Neural cell (in vitro differentiated cells): ENCODE results near the gene LMLN.

Experiments
- CTCF ChIP-seq: fragments of 450-650 bp; IDR thresholded peaks from 2 replicates; pipeline ENCODE4 v1.5.1; 2014; ENCODE audit warnings: antibody characterized with exemption, mild to moderate bottlenecking, moderate library complexity; ENCODE audit not compliant: poor library complexity, severe bottlenecking
- EP300 ChIP-seq: fragments of 450-650 bp; conservative IDR thresholded peaks from 2 replicates; pipeline ENCODE4 v1.6.1; 2014; ENCODE audit warnings: antibody characterized with exemption, mild to moderate bottlenecking, moderate library complexity; ENCODE audit not compliant: poor library complexity, severe bottlenecking
- EZH2 ChIP-seq: fragments of 200-600, 300-800 bp; shearing (Covaris generic), sonication (generic); IDR thresholded peaks from 2 replicates; pipeline ENCODE4 v1.6.1; 2014; ENCODE audit warnings: antibody characterized with exemption, low read length, borderline replicate concordance, mild to moderate bottlenecking; ENCODE audit not compliant: insufficient read depth, poor library complexity, severe bottlenecking
- POLR2AphosphoS5 ChIP-seq: IDR thresholded peaks from 2 replicates; pipeline ENCODE4 v1.6.1; 2012
- RAD21 ChIP-seq: fragments of 450-650 bp; conservative IDR thresholded peaks from 2 replicates; pipeline ENCODE4 v1.6.1; 2014; ENCODE audit warnings: antibody characterized with exemption, mild to moderate bottlenecking, moderate library complexity
- TAF1 ChIP-seq: IDR thresholded peaks from 2 replicates; pipeline ENCODE4 v1.6.1; 2012; ENCODE audit warnings: low read depth

GRCh38 chr3:198032039-198032936 lies 72.3 kb downstream of the LMLN start:
- no peak for TF ChIP-seq CTCF
- TF ChIP-seq TAF1 = no peak
- TF ChIP-seq EZH2 = no peak
- no peak for TF ChIP-seq RAD21
- no peak for TF ChIP-seq POLR2AphosphoS5
- TF ChIP-seq EP300 = no peak
